ENCODE results near the gene CBX7. TPM values are rescaled to one million over a fixed set of nuclear protein-coding genes. Genes with fewer than 3 reads are reported as not detected.

The CBX7 gene
- total and polyA plus RNA-seq, 2 experiments from 2014 or later, result 2.6 to 11.5 TPM

DNA sequence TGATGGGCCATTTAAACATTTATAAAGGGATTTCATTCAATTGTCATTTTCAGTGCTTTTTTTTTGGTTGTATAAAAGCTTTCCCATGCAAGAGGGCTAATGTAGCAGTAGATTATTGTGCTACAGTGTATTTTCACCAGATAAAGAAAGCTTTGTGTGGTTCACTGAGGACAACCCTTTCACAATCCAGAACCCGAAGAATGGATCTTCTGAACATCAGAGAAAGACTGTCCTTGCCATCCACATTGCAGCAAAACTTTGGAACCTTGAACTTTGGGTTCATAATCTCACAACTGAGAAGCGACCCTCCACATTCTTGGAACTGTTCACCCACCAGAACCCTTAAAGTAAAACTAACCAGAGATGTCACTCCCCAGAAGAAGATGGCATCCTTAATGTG, 46.2 kb downstream of the CBX7 start:
- Mint-ChIP-seq H3K9me3 (no peaks in the 10 kb centered on the region), H3K27me3 (ENCODE audit: insufficient read depth, low read depth, poor library complexity) (no peaks in the 10 kb centered on the region), H3K4me3 (no peak overlapping the region), H3K4me1 (peaks cover 11% of the 10 kb centered on the region), H3K36me3 (ENCODE audit: low read depth) (no peaks in the 10 kb centered on the region), H3K27ac (no peak overlapping the region)
- TF ChIP-seq, protein P1, sequence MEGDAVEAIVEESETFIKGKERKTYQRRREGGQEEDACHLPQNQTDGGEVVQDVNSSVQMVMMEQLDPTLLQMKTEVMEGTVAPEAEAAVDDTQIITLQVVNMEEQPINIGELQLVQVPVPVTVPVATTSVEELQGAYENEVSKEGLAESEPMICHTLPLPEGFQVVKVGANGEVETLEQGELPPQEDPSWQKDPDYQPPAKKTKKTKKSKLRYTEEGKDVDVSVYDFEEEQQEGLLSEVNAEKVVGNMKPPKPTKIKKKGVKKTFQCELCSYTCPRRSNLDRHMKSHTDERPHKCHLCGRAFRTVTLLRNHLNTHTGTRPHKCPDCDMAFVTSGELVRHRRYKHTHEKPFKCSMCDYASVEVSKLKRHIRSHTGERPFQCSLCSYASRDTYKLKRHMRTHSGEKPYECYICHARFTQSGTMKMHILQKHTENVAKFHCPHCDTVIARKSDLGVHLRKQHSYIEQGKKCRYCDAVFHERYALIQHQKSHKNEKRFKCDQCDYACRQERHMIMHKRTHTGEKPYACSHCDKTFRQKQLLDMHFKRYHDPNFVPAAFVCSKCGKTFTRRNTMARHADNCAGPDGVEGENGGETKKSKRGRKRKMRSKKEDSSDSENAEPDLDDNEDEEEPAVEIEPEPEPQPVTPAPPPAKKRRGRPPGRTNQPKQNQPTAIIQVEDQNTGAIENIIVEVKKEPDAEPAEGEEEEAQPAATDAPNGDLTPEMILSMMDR (conservative IDR thresholded peaks at IDR 0.05; ENCODE audit: low read depth in 2 of 2), result no peak
- no peak for TF ChIP-seq JUNB (IDR thresholded peaks at IDR 0.05; ENCODE audit: unreplicated experiment)
- TF ChIP-seq ZNF331 (CRISPR knock-in tag; IDR thresholded peaks at IDR 0.05; ENCODE audit: low read depth), result no peak
- no peak for TF ChIP-seq STAT1 (IDR thresholded peaks at IDR 0.05; ENCODE audit: unreplicated experiment)
- no peak for TF ChIP-seq EZH2 (IDR thresholded peaks at IDR 0.05; ENCODE audit: low read depth, unreplicated experiment)
- TF ChIP-seq, protein P2, sequence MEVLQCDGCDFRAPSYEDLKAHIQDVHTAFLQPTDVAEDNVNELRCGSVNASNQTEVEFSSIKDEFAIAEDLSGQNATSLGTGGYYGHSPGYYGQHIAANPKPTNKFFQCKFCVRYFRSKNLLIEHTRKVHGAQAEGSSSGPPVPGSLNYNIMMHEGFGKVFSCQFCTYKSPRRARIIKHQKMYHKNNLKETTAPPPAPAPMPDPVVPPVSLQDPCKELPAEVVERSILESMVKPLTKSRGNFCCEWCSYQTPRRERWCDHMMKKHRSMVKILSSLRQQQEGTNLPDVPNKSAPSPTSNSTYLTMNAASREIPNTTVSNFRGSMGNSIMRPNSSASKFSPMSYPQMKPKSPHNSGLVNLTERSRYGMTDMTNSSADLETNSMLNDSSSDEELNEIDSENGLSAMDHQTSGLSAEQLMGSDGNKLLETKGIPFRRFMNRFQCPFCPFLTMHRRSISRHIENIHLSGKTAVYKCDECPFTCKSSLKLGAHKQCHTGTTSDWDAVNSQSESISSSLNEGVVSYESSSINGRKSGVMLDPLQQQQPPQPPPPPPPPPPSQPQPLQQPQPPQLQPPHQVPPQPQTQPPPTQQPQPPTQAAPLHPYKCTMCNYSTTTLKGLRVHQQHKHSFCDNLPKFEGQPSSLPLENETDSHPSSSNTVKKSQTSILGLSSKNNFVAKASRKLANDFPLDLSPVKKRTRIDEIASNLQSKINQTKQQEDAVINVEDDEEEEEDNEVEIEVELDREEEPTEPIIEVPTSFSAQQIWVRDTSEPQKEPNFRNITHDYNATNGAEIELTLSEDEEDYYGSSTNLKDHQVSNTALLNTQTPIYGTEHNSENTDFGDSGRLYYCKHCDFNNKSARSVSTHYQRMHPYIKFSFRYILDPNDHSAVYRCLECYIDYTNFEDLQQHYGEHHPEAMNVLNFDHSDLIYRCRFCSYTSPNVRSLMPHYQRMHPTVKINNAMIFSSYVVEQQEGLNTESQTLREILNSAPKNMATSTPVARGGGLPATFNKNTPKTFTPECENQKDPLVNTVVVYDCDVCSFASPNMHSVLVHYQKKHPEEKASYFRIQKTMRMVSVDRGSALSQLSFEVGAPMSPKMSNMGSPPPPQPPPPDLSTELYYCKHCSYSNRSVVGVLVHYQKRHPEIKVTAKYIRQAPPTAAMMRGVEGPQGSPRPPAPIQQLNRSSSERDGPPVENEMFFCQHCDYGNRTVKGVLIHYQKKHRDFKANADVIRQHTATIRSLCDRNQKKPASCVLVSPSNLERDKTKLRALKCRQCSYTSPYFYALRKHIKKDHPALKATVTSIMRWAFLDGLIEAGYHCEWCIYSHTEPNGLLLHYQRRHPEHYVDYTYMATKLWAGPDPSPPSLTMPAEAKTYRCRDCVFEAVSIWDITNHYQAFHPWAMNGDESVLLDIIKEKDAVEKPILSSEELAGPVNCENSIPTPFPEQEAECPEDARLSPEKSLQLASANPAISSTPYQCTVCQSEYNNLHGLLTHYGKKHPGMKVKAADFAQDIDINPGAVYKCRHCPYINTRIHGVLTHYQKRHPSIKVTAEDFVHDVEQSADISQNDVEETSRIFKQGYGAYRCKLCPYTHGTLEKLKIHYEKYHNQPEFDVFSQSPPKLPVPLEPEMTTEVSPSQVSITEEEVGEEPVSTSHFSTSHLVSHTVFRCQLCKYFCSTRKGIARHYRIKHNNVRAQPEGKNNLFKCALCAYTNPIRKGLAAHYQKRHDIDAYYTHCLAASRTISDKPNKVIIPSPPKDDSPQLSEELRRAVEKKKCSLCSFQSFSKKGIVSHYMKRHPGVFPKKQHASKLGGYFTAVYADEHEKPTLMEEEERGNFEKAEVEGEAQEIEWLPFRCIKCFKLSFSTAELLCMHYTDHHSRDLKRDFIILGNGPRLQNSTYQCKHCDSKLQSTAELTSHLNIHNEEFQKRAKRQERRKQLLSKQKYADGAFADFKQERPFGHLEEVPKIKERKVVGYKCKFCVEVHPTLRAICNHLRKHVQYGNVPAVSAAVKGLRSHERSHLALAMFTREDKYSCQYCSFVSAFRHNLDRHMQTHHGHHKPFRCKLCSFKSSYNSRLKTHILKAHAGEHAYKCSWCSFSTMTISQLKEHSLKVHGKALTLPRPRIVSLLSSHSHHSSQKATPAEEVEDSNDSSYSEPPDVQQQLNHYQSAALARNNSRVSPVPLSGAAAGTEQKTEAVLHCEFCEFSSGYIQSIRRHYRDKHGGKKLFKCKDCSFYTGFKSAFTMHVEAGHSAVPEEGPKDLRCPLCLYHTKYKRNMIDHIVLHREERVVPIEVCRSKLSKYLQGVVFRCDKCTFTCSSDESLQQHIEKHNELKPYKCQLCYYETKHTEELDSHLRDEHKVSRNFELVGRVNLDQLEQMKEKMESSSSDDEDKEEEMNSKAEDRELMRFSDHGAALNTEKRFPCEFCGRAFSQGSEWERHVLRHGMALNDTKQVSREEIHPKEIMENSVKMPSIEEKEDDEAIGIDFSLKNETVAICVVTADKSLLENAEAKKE (CRISPR knock-in tag; IDR thresholded peaks at IDR 0.05), result no peak
- TF ChIP-seq EZH2phosphoT487 (IDR thresholded peaks at IDR 0.05; ENCODE audit: unreplicated experiment), result no peak
- TF ChIP-seq, protein P3, sequence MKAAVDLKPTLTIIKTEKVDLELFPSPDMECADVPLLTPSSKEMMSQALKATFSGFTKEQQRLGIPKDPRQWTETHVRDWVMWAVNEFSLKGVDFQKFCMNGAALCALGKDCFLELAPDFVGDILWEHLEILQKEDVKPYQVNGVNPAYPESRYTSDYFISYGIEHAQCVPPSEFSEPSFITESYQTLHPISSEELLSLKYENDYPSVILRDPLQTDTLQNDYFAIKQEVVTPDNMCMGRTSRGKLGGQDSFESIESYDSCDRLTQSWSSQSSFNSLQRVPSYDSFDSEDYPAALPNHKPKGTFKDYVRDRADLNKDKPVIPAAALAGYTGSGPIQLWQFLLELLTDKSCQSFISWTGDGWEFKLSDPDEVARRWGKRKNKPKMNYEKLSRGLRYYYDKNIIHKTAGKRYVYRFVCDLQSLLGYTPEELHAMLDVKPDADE (IDR thresholded peaks at IDR 0.05), result no peak
- TF ChIP-seq, protein P4, sequence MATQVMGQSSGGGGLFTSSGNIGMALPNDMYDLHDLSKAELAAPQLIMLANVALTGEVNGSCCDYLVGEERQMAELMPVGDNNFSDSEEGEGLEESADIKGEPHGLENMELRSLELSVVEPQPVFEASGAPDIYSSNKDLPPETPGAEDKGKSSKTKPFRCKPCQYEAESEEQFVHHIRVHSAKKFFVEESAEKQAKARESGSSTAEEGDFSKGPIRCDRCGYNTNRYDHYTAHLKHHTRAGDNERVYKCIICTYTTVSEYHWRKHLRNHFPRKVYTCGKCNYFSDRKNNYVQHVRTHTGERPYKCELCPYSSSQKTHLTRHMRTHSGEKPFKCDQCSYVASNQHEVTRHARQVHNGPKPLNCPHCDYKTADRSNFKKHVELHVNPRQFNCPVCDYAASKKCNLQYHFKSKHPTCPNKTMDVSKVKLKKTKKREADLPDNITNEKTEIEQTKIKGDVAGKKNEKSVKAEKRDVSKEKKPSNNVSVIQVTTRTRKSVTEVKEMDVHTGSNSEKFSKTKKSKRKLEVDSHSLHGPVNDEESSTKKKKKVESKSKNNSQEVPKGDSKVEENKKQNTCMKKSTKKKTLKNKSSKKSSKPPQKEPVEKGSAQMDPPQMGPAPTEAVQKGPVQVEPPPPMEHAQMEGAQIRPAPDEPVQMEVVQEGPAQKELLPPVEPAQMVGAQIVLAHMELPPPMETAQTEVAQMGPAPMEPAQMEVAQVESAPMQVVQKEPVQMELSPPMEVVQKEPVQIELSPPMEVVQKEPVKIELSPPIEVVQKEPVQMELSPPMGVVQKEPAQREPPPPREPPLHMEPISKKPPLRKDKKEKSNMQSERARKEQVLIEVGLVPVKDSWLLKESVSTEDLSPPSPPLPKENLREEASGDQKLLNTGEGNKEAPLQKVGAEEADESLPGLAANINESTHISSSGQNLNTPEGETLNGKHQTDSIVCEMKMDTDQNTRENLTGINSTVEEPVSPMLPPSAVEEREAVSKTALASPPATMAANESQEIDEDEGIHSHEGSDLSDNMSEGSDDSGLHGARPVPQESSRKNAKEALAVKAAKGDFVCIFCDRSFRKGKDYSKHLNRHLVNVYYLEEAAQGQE (IDR thresholded peaks at IDR 0.05; ENCODE audit: unreplicated experiment), result no peak
- TF ChIP-seq NANOG (IDR thresholded peaks at IDR 0.05; ENCODE audit: borderline replicate concordance), result no peak
- no peak for TF ChIP-seq POLR2AphosphoS5 (IDR thresholded peaks at IDR 0.05; ENCODE audit: low read depth)
- TF ChIP-seq CREB1 (CRISPR knock-in tag; IDR thresholded peaks at IDR 0.05; ENCODE audit: low read depth), result no peak
- TF ChIP-seq ZNF114 (CRISPR knock-in tag; IDR thresholded peaks at IDR 0.05), result no peak
- Histone ChIP-seq H4K20me1 (replicated peaks; ENCODE audit: insufficient read depth) (no peaks in the 10 kb centered on the region), H3K4me2 (no peak overlapping the region), H3K27me3 (ENCODE audit: insufficient read depth) (no peaks in the 10 kb centered on the region), H2AFZ (no peak overlapping the region), H3K27ac (ENCODE audit: low read depth) (no peak overlapping the region), H3K36me3 (ENCODE audit: insufficient read depth) (no peaks in the 10 kb centered on the region), H3F3A (replicated peaks; ENCODE audit: low read depth) (no peaks in the 10 kb centered on the region), H3K4me3 (no peak overlapping the region), H3K4me1 (ENCODE audit: insufficient read depth) (peaks cover 5% of the 10 kb centered on the region; the same call in 1 of the 2 replicates), H3K9me2 (ENCODE audit: insufficient read depth) (no peaks in the 10 kb centered on the region), H3K79me2 (replicated peaks; ENCODE audit: insufficient read depth) (no peaks in the 10 kb centered on the region)
- ATAC-seq (no peak), DNase-seq (ENCODE audit: low spot score) (no peak)

All from GM23338 (cell line).